Spinal cord (tissue), 10 donors: ENCODE results near the gene FCF1. TPM values are rescaled to one million over a fixed set of nuclear protein-coding genes. Genes with fewer than 3 reads are reported as not detected.

Source experiments
- DNase-seq, 6 donors: peaks; one replicate each; pipeline versions ENCODE4 v3.0.0 to v3.0.0-alpha.2; 2013 to 2015; ENCODE audit warnings: low spot score in 6 of 6, low read depth in 4 of 6
- H3K27ac ChIP-seq: one replicate; pipeline ENCODE4 v1.5.1; 2013; ENCODE audit warnings: low read depth, low read length, control low read depth
- H3K27me3 ChIP-seq: one replicate; pipeline ENCODE4 v1.6.1; 2013; ENCODE audit warnings: low read length; ENCODE audit not compliant: control insufficient read depth, insufficient read depth
- H3K36me3 ChIP-seq: one replicate; pipeline ENCODE4 v1.6.1; 2013; ENCODE audit warnings: low read length; ENCODE audit not compliant: control insufficient read depth, insufficient read depth
- H3K4me1 ChIP-seq: one replicate; pipeline ENCODE4 v1.6.1; 2013; ENCODE audit warnings: low read length; ENCODE audit not compliant: control insufficient read depth, insufficient read depth
- H3K4me3 ChIP-seq: one replicate; pipeline ENCODE4 v1.5.1; 2013; ENCODE audit warnings: low read depth, low read length, control low read depth
- H3K9me3 ChIP-seq: one replicate; pipeline ENCODE4 v1.6.1; 2013; ENCODE audit warnings: low read length; ENCODE audit not compliant: control insufficient read depth, insufficient read depth
- WGBS: methylation state at CpG from one replicate; pipeline ENCODE4 v1.1.5; 2013; ENCODE audit warnings: missing lambda C conversion rate; ENCODE audit not compliant: insufficient coverage; 5-methylcytosine and 5-hydroxymethylcytosine counted together
- polyA plus RNA-seq, 2 donors: library from polyadenylated mRNA; unstranded; fragments of 120-200 nt; gene quantifications; one replicate each; pipeline ENCODE4 v1.2.1, GENCODE V29; 2013; ENCODE audit not compliant: insufficient read length in 2 of 2
- total RNA-seq, 2 donors: library from RNA; depleted of rRNA in 1 of 2; stranded (reverse); fragments of 120-200 nt in 1 of 2; fragments of >200 nt in 1 of 2; gene quantifications; one replicate each; pipeline versions ENCODE4 v1.2.3 to v1.2.4, GENCODE V29; 2013 to 2014
- donor health status: healthy.

FCF1 gene
- total and polyA plus RNA-seq, 4 donors, result 23.3 to 42.3 (median 35.1) TPM

- DNase-seq, result no peak
- Histone ChIP-seq H3K27ac (no peak overlapping the region), H3K9me3 (no peaks in the 10 kb centered on the region), H3K4me3 (no peak overlapping the region), H3K4me1 (no peaks in the 10 kb centered on the region), H3K36me3 (peaks cover 45% of the 10 kb centered on the region), H3K27me3 (no peaks in the 10 kb centered on the region)
These were observed 37.7 kb upstream of the FCF1 start for GRCh38 chr14:74675219-74675618.

- peaks cover 3% of the 10 kb centered on the region for H3K4me1 ChIP-seq
- WGBS, result 78% methylated on average over 7 of the region's 10 CpGs
- peak in 1 of 6 donors; percentile 14 for DNase-seq
- H3K4me3 ChIP-seq, result no peak overlapping the region
- peaks cover 18% of the 10 kb centered on the region for H3K36me3 ChIP-seq
- H3K27me3 ChIP-seq, result no peaks in the 10 kb centered on the region
- H3K27ac ChIP-seq, result no peak overlapping the region
- H3K9me3 ChIP-seq, result no peaks in the 10 kb centered on the region
These were observed 30.6 kb upstream of the FCF1 start for GRCh38 chr14:74682169-74682952.

- H3K27me3 ChIP-seq, result no peaks in the 10 kb centered on the region
- H3K27ac ChIP-seq, result no peak overlapping the region
- H3K4me1 ChIP-seq, result peaks cover 3% of the 10 kb centered on the region
- DNase-seq, result no peak
- H3K4me3 ChIP-seq, result no peak overlapping the region
- H3K9me3 ChIP-seq, result no peaks in the 10 kb centered on the region
- 82% methylated on average over 2 of the region's 3 CpGs for WGBS
- peaks cover 21% of the 10 kb centered on the region for H3K36me3 ChIP-seq
These were observed 29.5 kb upstream of the FCF1 start for GRCh38 chr14:74683406-74683805.

- Histone ChIP-seq H3K36me3 (peaks cover 17% of the 10 kb centered on the region), H3K9me3 (no peaks in the 10 kb centered on the region), H3K4me1 (peaks cover 3% of the 10 kb centered on the region), H3K27ac (no peak overlapping the region), H3K4me3 (no peak overlapping the region), H3K27me3 (no peaks in the 10 kb centered on the region)
- DNase-seq, result no peak
- WGBS, result 92% methylated on average over 11 of the region's 12 CpGs
These were observed 28.5 kb upstream of the FCF1 start for GRCh38 chr14:74684434-74684833.

DNA sequence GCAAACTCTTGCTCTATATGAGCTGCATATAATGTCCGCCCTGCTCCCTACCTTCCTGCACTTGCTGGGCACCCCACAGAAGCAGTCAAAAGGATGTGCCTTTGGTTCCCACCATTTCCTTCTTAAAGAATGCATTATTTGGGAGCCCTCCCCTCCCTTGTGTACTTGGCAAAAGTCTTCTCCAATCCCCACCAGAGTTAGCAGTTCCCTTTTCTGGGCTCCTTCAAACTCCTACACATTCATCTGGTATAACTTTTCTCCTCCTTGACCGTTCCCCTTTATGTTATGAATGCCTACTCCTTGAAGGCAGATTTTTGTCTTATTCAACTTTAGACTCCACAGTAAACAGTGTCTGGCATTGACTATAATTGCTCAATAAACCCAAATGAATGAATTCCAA is 27.9 kb upstream of the FCF1 start:
- H3K27me3 ChIP-seq, result no peaks in the 10 kb centered on the region
- H3K9me3 ChIP-seq, result no peaks in the 10 kb centered on the region
- peaks cover 3% of the 10 kb centered on the region for H3K4me1 ChIP-seq
- no peak for DNase-seq
- H3K36me3 ChIP-seq, result peaks cover 19% of the 10 kb centered on the region
- H3K27ac ChIP-seq, result no peak overlapping the region
- H3K4me3 ChIP-seq, result no peak overlapping the region
- WGBS, result 90% methylated on average over 1 of the region's 2 CpGs

GRCh38 chr14:74685921-74686678 is 26.8 kb upstream of the FCF1 start:
- no peak overlapping the region for H3K27ac ChIP-seq
- peak in 2 of 6 donors; percentile 7 to 83 for DNase-seq
- H3K27me3 ChIP-seq, result no peaks in the 10 kb centered on the region
- H3K9me3 ChIP-seq, result no peaks in the 10 kb centered on the region
- H3K36me3 ChIP-seq, result peaks cover 24% of the 10 kb centered on the region
- H3K4me1 ChIP-seq, result peaks cover 3% of the 10 kb centered on the region
- no peak overlapping the region for H3K4me3 ChIP-seq
- 67% methylated on average over 1 of the region's 3 CpGs for WGBS

GRCh38 chr14:74691456-74691855 is 21.5 kb upstream of the FCF1 start:
- no peaks in the 10 kb centered on the region for H3K4me1 ChIP-seq
- H3K9me3 ChIP-seq, result no peaks in the 10 kb centered on the region
- H3K27me3 ChIP-seq, result no peaks in the 10 kb centered on the region
- no peak overlapping the region for H3K4me3 ChIP-seq
- no peak overlapping the region for H3K27ac ChIP-seq
- no peak for DNase-seq
- no CpG with 5 or more reads among the region's 2 CpGs for WGBS
- H3K36me3 ChIP-seq, result peaks cover 16% of the 10 kb centered on the region

GRCh38 chr14:74693191-74693590 is 19.8 kb upstream of the FCF1 start:
- no peak overlapping the region for H3K4me3 ChIP-seq
- no peak overlapping the region for H3K27ac ChIP-seq
- H3K36me3 ChIP-seq, result peaks cover 14% of the 10 kb centered on the region
- no CpG with 5 or more reads among the region's 3 CpGs for WGBS
- H3K4me1 ChIP-seq, result no peaks in the 10 kb centered on the region
- H3K9me3 ChIP-seq, result no peaks in the 10 kb centered on the region
- DNase-seq, result peak in 1 of 6 donors; percentile 19
- H3K27me3 ChIP-seq, result no peaks in the 10 kb centered on the region

DNA sequence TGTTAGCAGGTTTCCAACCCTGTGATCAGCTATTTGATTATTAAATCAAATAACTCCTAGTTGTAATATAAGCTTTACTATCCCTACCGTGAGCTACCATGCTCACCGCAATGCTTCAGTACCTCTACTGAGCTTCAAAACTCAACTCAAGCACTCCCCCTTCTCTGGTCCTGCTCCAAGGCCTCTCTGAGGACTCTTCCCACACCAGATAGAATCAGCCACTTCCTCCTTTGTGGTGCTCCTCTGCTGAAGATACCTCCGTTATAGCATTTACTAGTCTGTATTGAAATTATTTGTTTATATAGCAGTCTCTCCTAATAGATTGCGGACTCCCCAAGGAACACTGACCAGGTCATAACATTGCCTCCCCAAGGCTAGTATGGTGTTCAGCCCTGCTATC is 17.5 kb upstream of the FCF1 start:
- Histone ChIP-seq H3K27me3 (no peaks in the 10 kb centered on the region), H3K4me3 (no peak overlapping the region), H3K27ac (no peak overlapping the region), H3K4me1 (no peaks in the 10 kb centered on the region), H3K36me3 (peaks cover 7% of the 10 kb centered on the region), H3K9me3 (no peaks in the 10 kb centered on the region)
- no peak for DNase-seq
- WGBS, result no CpG with 5 or more reads among the region's 4 CpGs

- Histone ChIP-seq H3K4me3 (no peak overlapping the region), H3K9me3 (no peaks in the 10 kb centered on the region), H3K27me3 (no peaks in the 10 kb centered on the region), H3K4me1 (no peaks in the 10 kb centered on the region), H3K36me3 (peaks cover 2% of the 10 kb centered on the region), H3K27ac (no peak overlapping the region)
- no CpG with 5 or more reads among the region's 1 CpG for WGBS
- DNase-seq, result no peak
These were observed 15.9 kb upstream of the FCF1 start for GRCh38 chr14:74697011-74697410.
